HepG2 (cell line): ENCODE data around the gene VCAN. TPM values are rescaled to one million over a fixed set of nuclear protein-coding genes. Genes with fewer than 3 reads are reported as not detected.

Experiments
- BCL6 ChIP-seq: IDR thresholded peaks from 2 replicates; pipeline ENCODE4 v1.6.1; 2016; ENCODE audit warnings: missing genetic modification reagents, missing compliant biosample characterization
- CC2D1A ChIP-seq: sonication (generic); formaldehyde crosslinking; IDR thresholded peaks from 2 replicates; pipeline ENCODE4 v1.8.1; 2023; ENCODE audit warnings: mild to moderate bottlenecking, missing genetic modification reagents
- CHD2 ChIP-seq: IDR thresholded peaks from 2 replicates; pipeline ENCODE4 v1.6.1; 2011; ENCODE audit warnings: low read depth, low read length, improper control_type of control experiment
- CREM ChIP-seq, 2 experiments: sonication (generic) in 1 of 2; formaldehyde crosslinking in 1 of 2; IDR thresholded peaks; 2 replicates each; pipeline versions ENCODE4 v1.4.0 to v1.6.1; 2016 to 2020; ENCODE audit warnings: antibody characterized with exemption in 1 of 2, mild to moderate bottlenecking in 1 of 2, missing genetic modification reagents in 1 of 2
- E2F2 ChIP-seq: sonication (generic); formaldehyde crosslinking; IDR thresholded peaks from 2 replicates; pipeline ENCODE4 v1.4.0; 2020; ENCODE audit warnings: missing genetic modification reagents, borderline replicate concordance
- FOXA1 ChIP-seq, 2 experiments: fragments of 450-650 bp in 1 of 2; sonication (generic) in 1 of 2; formaldehyde crosslinking in 1 of 2; IDR thresholded peaks; 2 replicates each; pipeline versions ENCODE4 v1.4.0 to v1.6.1; 2016 to 2020; ENCODE audit warnings: missing genetic modification reagents in 1 of 2
- FOXP1 ChIP-seq, 2 experiments: fragments of 450-650 bp in 1 of 2; IDR thresholded peaks; 2 replicates each; pipeline ENCODE4 v1.6.1; 2017 to 2018; ENCODE audit warnings: antibody characterized with exemption in 1 of 2
- HOXA5 ChIP-seq: sonication (generic); formaldehyde crosslinking; IDR thresholded peaks from 2 replicates; pipeline ENCODE4 v1.4.0; 2020; ENCODE audit warnings: missing genetic modification reagents
- MIER3 ChIP-seq: IDR thresholded peaks from 2 replicates; pipeline ENCODE4 v1.6.1; 2016; ENCODE audit warnings: missing compliant biosample characterization, borderline replicate concordance
- NCOA2 ChIP-seq: sonication (generic); formaldehyde crosslinking; IDR thresholded peaks from 2 replicates; pipeline ENCODE4 v1.8.0; 2022; ENCODE audit warnings: inconsistent platforms
- RARA ChIP-seq: IDR thresholded peaks from 2 replicates; pipeline ENCODE4 v1.6.1; 2016; ENCODE audit warnings: missing genetic modification reagents, missing compliant biosample characterization
- SOX5 ChIP-seq: IDR thresholded peaks from 2 replicates; pipeline ENCODE4 v1.6.1; 2016; ENCODE audit warnings: borderline replicate concordance
- TCF7 ChIP-seq: sonication (generic); IDR thresholded peaks from 2 replicates; pipeline ENCODE4 v1.6.1; 2016; ENCODE audit warnings: antibody characterized with exemption, low read depth
- ZFP41 ChIP-seq: sonication (generic); formaldehyde crosslinking; IDR thresholded peaks from 2 replicates; pipeline ENCODE4 v1.4.0; 2020; ENCODE audit warnings: mild to moderate bottlenecking, missing genetic modification reagents, borderline replicate concordance
- ZFP91 ChIP-seq: sonication (generic); formaldehyde crosslinking; IDR thresholded peaks from 2 replicates; pipeline ENCODE4 v1.9.0; 2022; ENCODE audit warnings: missing genetic modification reagents, mild to moderate bottlenecking, borderline replicate concordance
- polyA plus RNA-seq, 8 experiments: library from polyadenylated mRNA; depleted of rRNA in 3 of 8; stranded (reverse) in 7 of 8; unstranded in 1 of 8; fragments of >200 nt; fragmentation: Illumina TruSeq in 4 of 8; extraction: Trizol in 4 of 8; gene quantifications; 2 replicates each; pipeline versions ENCODE4 v1.2.1 to v1.2.3, GENCODE V29; 2011 to 2016; ENCODE audit warnings: low read depth in 4 of 8, missing spikeins in 1 of 8, mixed read lengths in 1 of 8; ENCODE audit not compliant: insufficient read depth in 1 of 8
- total RNA-seq, 5 experiments: library from RNA; depleted of rRNA; stranded (reverse); fragments of >200 nt; fragmentation: Illumina TruSeq; extraction: Trizol; gene quantifications; 2 replicates each; pipeline ENCODE4 v1.2.3, GENCODE V29; 2016; ENCODE audit warnings: low read depth in 1 of 5
- TF ChIP-seq, protein P1 (sequence below): sonication (generic); formaldehyde crosslinking; IDR thresholded peaks from 2 replicates; pipeline ENCODE4 v1.4.0; 2020; ENCODE audit warnings: mild to moderate bottlenecking, missing genetic modification reagents
- TF ChIP-seq, protein P2 (sequence below): sonication (generic); formaldehyde crosslinking; IDR thresholded peaks from 2 replicates; pipeline ENCODE4 v1.8.0; 2022; ENCODE audit warnings: mild to moderate bottlenecking, missing genetic modification reagents, moderate library complexity
- TF ChIP-seq, protein P3 (sequence below): IDR thresholded peaks from 2 replicates; pipeline ENCODE4 v1.4.0; 2020; ENCODE audit warnings: mild to moderate bottlenecking, missing genetic modification reagents

The VCAN gene
- total and polyA plus RNA-seq, 2 of the 13 experiments (the other 11 are each of a cell fraction or from before 2014, with no cell fraction given): 1.2 to 3.5 TPM

DNA sequence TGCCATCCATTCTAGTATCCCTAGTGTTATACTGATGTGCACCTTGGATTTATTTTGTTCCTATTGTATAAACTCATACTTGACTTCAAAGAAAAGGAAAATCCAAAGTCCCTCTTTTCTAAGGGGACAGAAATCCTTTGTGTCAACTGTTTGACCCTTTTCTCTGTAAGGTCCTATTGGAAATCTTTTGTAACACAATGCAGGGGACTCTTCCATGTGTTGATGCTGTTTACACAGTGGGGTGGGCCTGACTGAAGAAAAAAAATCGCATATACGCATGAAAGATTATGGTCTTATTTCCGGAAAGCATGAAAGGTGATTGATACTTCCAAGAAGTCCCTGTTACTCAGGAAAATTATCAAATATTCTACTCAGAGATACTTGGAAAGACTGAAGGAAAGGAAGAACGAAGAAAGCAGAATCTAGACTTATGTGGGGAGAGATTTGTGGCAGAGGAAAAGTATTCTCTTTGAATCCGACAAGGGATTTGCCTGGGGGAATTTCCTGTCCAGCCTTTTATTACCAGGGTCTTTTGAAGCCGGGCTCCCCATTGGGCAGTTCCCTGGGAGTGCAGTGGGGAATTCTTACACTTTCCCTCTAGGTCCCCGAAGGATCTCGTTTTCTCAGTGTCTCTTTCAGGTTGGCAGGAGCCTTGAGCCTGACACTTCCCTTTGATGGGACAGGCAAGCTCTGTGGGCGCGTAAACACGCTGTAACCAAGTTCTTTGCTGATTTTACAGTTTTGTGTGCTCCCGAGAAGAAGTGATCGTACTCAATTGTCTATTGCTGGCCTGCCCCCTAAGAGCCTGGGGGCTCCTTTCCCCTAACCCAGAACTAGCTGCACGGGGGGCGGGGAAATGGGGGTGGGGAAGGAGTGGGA is 779 bp upstream of the VCAN start (continued):
- TF ChIP-seq HOXA5 (no peak), TCF7 (peak; percentile 45), MIER3 (CRISPR knock-in tag) (no peak), E2F2 (CRISPR knock-in tag) (no peak), CHD2 (no peak), SOX5 (CRISPR knock-in tag) (peak; percentile 64; the same call in 1 of the 2 replicates), ZFP91 (CRISPR knock-in tag) (no peak), CC2D1A (no peak), CREM (IDR thresholded peaks at IDR 0.05) (peak; percentile 32; the same call in 1 of the 2 replicates), CREM (CRISPR knock-in tag; IDR thresholded peaks at IDR 0.05) (no peak), BCL6 (CRISPR knock-in tag) (peak; percentile 78), FOXA1 (IDR thresholded peaks at IDR 0.05) (no peak), FOXA1 (CRISPR knock-in tag; IDR thresholded peaks at IDR 0.05) (peak; percentile 56), FOXP1 (IDR thresholded peaks at IDR 0.05) (no peak), FOXP1 (CRISPR knock-in tag; IDR thresholded peaks at IDR 0.05) (0 out of 2 replicates have a peak, but pooled peaks have one; percentile 27), NCOA2 (0 out of 2 replicates have a peak, but pooled peaks have one; percentile 19), RARA (0 out of 2 replicates have a peak, but pooled peaks have one; percentile 12), ZFP41 (no peak)
- TF ChIP-seq, protein P1, sequence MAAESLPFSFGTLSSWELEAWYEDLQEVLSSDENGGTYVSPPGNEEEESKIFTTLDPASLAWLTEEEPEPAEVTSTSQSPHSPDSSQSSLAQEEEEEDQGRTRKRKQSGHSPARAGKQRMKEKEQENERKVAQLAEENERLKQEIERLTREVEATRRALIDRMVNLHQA: no peak
- TF ChIP-seq, protein P2, sequence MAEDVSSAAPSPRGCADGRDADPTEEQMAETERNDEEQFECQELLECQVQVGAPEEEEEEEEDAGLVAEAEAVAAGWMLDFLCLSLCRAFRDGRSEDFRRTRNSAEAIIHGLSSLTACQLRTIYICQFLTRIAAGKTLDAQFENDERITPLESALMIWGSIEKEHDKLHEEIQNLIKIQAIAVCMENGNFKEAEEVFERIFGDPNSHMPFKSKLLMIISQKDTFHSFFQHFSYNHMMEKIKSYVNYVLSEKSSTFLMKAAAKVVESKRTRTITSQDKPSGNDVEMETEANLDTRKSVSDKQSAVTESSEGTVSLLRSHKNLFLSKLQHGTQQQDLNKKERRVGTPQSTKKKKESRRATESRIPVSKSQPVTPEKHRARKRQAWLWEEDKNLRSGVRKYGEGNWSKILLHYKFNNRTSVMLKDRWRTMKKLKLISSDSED (CRISPR knock-in tag): no peak
- TF ChIP-seq, protein P3, sequence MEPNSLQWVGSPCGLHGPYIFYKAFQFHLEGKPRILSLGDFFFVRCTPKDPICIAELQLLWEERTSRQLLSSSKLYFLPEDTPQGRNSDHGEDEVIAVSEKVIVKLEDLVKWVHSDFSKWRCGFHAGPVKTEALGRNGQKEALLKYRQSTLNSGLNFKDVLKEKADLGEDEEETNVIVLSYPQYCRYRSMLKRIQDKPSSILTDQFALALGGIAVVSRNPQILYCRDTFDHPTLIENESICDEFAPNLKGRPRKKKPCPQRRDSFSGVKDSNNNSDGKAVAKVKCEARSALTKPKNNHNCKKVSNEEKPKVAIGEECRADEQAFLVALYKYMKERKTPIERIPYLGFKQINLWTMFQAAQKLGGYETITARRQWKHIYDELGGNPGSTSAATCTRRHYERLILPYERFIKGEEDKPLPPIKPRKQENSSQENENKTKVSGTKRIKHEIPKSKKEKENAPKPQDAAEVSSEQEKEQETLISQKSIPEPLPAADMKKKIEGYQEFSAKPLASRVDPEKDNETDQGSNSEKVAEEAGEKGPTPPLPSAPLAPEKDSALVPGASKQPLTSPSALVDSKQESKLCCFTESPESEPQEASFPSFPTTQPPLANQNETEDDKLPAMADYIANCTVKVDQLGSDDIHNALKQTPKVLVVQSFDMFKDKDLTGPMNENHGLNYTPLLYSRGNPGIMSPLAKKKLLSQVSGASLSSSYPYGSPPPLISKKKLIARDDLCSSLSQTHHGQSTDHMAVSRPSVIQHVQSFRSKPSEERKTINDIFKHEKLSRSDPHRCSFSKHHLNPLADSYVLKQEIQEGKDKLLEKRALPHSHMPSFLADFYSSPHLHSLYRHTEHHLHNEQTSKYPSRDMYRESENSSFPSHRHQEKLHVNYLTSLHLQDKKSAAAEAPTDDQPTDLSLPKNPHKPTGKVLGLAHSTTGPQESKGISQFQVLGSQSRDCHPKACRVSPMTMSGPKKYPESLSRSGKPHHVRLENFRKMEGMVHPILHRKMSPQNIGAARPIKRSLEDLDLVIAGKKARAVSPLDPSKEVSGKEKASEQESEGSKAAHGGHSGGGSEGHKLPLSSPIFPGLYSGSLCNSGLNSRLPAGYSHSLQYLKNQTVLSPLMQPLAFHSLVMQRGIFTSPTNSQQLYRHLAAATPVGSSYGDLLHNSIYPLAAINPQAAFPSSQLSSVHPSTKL (CRISPR knock-in tag): peak; percentile 68
